Measurements from ENCODE around the gene NEURL1. TPM values are rescaled to one million over a fixed set of nuclear protein-coding genes. Genes with fewer than 3 reads are reported as not detected.

Gene NEURL1
- total RNA-seq (2021; ENCODE audit: unreplicated experiment) (0.10 TPM), Bru-seq, nascent RNA (percentile 12 among the genes with signal in this experiment), BruChase-seq, experiment 1, labeled RNA remaining after a 2-hour chase (percentile 7 among the genes with signal in this experiment), BruChase-seq, experiment 2, labeled RNA remaining after a 6-hour chase (percentile 12 among the genes with signal in this experiment)
- 0.84 TPM for polyA plus RNA-seq (2012; ENCODE audit: insufficient read length)
- long read RNA-seq = 0 reads

- peaks cover 8% of the 10 kb centered on the region; the same call in 1 of the 2 replicates for H3K4me1 ChIP-seq (ENCODE audit: control insufficient read depth, insufficient read depth, low read length)
- intact Hi-C loops (cut with micrococcal nuclease; ENCODE audit: unreplicated experiment) (no loop called here), in situ Hi-C loops (cut with HindIII; ENCODE audit: low pct_unique_long_range_greater_than_20kb, low sequenced_read_pairs) (no loop called here)
- ChIA-PET POLR2A (no interaction called here), CTCF (interaction anchor here (0.6 to 0.8 kb wide), 3 partner anchors 12 to 228 kb away, joined by 3 to 5 read pairs (median 3); no protein-coding TSS in a partner anchor)
- no peak for TF ChIP-seq TCF7L2 (IDR thresholded peaks at IDR 0.05; ENCODE audit: low read depth, low read length)
- TF ChIP-seq REST (IDR thresholded peaks at IDR 0.05; ENCODE audit: insufficient read depth in 1 of 2, low read depth in 2 of 2, low read length in 1 of 2) = no peak
- no peak for TF ChIP-seq CTCF (IDR thresholded peaks at IDR 0.05)
- no peak for TF ChIP-seq POLR2AphosphoS5 (IDR thresholded peaks at IDR 0.05; ENCODE audit: low read depth, low read length)
- no peak for TF ChIP-seq SIN3A (IDR thresholded peaks at IDR 0.05; ENCODE audit: borderline replicate concordance, insufficient read depth, low read depth, low read length)
- H3K9me3 ChIP-seq (ENCODE audit: control insufficient read depth, insufficient read depth, low read depth, low read length) = no peaks in the 10 kb centered on the region
- peaks cover 34% of the 10 kb centered on the region for H3K27me3 ChIP-seq (ENCODE audit: control insufficient read depth, insufficient read depth, low read length)
- peak within 1 kb of the TSS; percentile 30 to 39 for H3K4me3 ChIP-seq (ENCODE audit: low read depth in 2 of 2, low read length in 2 of 2)
- peak; percentile 26; the same call in 1 of the 2 replicates for ATAC-seq
- no peak for DNase-seq (ENCODE audit: low read depth, low spot score)
- no peak within 1 kb of the TSS for H3K27ac ChIP-seq (ENCODE audit: low read length)
- BruUV-seq (replicated peaks) = no TSS peak
- H3K36me3 ChIP-seq (ENCODE audit: control insufficient read depth, insufficient read depth, low read length) = no peaks in the 10 kb centered on the region
Observed at GRCh38 chr10:103493362-103493915, at the start of gene NEURL1. Gene NEURL1, plus strand, starts transcription at chr10:103493705. Its CDS starts 683 bp downstream, at chr10:103494388.

GRCh38 chr10:103444478-103444877 lies 49.0 kb upstream of the NEURL1 start:
- no peak for TF ChIP-seq POLR2AphosphoS5 (IDR thresholded peaks at IDR 0.05; ENCODE audit: low read depth, low read length)
- TF ChIP-seq SIN3A (IDR thresholded peaks at IDR 0.05; ENCODE audit: borderline replicate concordance, insufficient read depth, low read depth, low read length) = no peak
- no peak for TF ChIP-seq REST (IDR thresholded peaks at IDR 0.05; ENCODE audit: insufficient read depth in 1 of 2, low read depth in 2 of 2, low read length in 1 of 2)
- TF ChIP-seq TCF7L2 (IDR thresholded peaks at IDR 0.05; ENCODE audit: low read depth, low read length) = no peak
- TF ChIP-seq CTCF (IDR thresholded peaks at IDR 0.05) = no peak
- no peak for ATAC-seq
- no TSS peak for BruUV-seq (replicated peaks)
- intact Hi-C loops (cut with micrococcal nuclease; ENCODE audit: unreplicated experiment) = no loop called here
- no peak for DNase-seq (ENCODE audit: low read depth, low spot score)
- ChIA-PET CTCF (no interaction called here), POLR2A (no interaction called here)
- Histone ChIP-seq H3K4me1 (ENCODE audit: control insufficient read depth, insufficient read depth, low read length) (no peaks in the 10 kb centered on the region), H3K9me3 (ENCODE audit: control insufficient read depth, insufficient read depth, low read depth, low read length) (no peaks in the 10 kb centered on the region), H3K36me3 (ENCODE audit: control insufficient read depth, insufficient read depth, low read length) (peaks cover 38% of the 10 kb centered on the region), H3K27ac (ENCODE audit: low read length) (no peak overlapping the region), H3K27me3 (ENCODE audit: control insufficient read depth, insufficient read depth, low read length) (no peaks in the 10 kb centered on the region), H3K4me3 (ENCODE audit: low read depth in 2 of 2, low read length in 2 of 2) (no peak overlapping the region)
- in situ Hi-C loops (cut with HindIII; ENCODE audit: low pct_unique_long_range_greater_than_20kb, low sequenced_read_pairs) = no loop called here
